GM21423 (cell line): ENCODE results near the gene C22orf42.
"Not testable (repeated sequence)": the region's sequence is repeated elsewhere in the genome, so short reads cannot be mapped to it uniquely, and the experiment has no call there.

ENCODE experiments used
- ATAC-seq: cut with Tn5 transposase; IDR thresholded peaks from one replicate; pipeline ENCODE4 v1.9.1; 2021; ENCODE audit warnings: mild to moderate bottlenecking, moderate library complexity; ENCODE audit not compliant: unreplicated experiment

Gene C22orf42

DNA sequence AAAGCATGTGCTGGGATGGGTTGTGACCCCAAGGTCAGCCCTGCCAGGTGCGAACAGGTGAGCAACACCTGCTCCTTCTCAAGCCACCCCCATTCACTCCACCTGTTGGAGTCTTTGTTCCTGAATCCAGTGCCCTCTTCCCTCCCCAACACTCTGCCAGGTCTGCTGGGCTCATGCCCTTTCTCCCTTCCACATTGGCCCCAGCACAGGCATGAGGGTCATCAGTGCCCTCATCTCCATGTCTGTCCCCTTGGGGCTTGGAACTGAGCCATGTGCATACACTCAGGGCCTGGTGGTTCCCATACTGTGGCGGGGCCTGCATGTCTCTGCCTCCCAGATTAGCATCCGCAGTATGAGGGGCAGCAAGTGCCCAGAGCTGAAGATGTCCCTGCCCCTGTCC is 26.7 kb upstream of the C22orf42 start:
- no peak for ATAC-seq

DNA sequence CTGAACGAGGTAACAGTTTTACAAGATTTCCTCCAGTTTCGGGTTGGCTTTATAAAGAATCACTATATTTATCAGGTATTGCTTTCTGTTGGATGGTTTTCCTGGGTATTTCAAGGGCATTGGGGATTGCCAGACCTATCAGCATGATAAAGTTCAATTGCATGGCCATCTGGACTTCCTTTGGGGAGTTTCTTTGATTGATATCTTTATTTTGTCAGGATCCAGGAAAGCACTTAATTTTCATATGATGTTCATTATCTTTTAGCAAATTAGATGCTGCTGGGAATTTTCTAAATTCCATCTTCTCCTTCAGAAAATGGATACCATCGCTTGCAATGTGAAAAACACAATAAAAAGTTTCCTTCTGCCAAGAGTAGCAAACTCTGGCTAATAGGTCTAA is 24.5 kb upstream of the C22orf42 start:
- no peak for ATAC-seq

DNA sequence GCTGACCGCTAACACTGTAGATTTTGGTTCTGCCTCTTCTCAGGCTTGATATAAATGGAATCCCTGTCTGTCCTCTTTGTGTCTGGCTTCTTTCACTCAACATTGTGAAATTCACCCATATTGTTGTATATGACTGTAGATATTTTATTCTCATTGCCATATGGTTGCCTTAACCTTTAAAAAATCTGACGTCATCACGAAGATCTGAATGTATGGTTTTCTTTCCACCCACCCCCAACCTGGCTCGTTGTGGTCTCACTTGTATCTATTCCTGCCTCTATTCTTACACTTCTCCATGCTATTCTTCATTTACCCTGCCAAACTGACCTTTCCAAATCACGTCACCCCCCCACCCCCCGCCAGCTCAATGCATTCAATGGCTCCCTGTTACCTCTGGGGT is 21.9 kb upstream of the C22orf42 start:
- no peak for ATAC-seq

DNA sequence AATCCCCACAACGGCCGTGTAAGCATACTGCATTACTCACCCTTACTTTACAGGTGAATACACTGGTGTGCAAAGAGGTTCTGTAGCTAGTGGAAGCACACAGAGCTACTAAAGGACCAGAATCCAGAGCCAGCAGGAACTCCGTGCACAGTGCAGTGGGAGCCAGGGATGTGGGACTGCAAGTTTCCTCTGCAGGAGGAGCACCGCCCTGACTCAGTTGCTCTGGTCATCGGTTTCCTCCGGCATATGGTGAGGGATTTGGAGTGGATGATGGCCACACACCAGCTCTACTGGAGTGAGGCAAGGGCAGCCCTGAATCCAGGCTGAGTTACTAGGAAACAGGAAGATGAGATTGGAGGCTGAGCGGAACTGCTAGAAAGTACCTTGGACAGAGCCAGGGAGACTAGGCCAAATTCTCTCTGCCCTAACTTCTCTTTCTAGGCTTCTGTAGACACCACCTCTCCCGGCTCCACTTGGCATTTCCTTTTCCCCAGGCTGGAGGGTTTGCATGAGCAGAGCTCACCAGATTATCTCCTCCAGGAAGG is 18.2 kb upstream of the C22orf42 start:
- ATAC-seq = no peak

DNA sequence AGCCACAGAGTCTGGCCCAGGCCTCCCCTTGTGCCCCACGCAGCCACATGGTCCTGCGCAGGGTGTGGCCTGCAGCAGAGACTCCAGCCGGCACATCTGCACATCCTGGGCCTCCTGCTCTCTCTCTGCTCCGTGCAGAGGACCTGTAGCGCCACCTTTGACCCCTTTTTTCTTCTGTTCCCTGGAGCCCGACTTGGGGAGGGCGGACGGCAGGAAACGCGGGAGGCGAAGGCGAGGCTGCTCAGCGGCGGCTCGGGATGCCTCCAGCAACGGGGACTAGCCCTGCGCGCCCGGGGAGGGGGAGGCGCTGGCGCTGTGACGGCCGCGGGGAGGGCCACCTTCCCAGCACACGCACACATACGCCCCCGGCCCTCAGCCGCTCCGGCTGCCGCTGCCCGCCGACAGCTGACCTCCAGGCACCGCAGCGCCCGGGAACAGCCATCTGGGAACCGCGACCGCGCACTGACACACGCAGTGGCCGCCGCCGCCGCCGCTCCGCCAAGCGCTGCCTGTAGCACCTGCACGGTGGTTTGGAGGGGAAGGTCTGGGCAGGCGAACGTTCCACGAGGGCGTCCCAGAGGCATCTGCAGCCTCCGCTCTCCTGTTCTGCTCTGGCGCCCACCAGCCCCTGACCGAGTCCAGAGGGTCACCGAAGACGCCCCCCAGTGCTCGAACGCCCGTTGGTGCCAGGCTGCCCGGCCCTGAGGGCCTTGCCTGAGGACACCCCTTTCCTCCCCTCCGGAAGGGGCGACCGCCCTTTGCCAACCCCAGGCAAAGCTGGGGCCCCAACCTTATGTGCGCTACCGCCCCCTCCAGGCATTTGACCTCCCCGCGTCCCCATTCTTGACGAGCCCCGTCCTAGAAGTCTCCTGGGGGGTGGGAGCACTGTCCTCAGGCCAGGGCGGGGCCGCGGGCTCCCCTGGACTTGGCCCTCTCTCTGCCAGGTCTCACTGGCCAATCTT is 16.9 kb upstream of the C22orf42 start:
- ATAC-seq = no peak

DNA sequence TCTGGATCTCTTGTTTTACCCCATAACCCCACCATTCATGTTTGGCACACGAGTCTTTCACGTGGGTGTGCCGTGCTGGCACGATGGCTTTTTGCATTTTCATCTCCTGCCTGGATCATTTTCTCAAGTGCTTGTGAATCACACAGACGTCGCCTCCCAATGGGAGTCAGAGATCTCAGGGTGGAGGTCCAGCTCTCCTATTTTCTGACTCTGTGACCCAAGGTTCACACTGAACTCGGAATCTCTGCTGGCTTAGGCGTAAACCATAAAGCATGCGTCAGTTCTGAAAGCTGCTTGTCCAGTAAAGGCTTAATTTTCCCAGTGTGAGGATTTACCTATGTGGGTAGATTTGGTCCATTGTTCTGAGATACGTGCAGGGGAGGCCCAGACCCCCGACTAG is 16.0 kb upstream of the C22orf42 start:
- no peak for ATAC-seq

DNA sequence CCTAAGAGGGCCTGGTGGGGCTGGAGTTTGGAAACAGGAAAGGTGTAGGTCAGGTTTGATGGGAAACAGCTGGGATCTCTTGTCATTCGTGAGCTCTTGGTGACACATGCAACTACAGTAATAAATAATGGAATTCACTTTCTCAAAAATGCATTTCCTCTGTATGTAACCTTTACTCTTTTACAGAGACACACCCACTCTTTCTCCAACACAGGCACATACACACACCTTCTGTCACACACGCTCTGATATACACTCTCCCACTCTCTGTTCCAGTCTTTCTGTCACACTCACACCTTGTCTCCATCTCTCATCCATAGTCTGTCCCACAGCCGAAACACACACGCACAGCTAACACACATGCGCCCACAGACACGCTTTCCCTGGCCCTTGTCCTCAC is 6.6 kb upstream of the C22orf42 start:
- no peak for ATAC-seq

DNA sequence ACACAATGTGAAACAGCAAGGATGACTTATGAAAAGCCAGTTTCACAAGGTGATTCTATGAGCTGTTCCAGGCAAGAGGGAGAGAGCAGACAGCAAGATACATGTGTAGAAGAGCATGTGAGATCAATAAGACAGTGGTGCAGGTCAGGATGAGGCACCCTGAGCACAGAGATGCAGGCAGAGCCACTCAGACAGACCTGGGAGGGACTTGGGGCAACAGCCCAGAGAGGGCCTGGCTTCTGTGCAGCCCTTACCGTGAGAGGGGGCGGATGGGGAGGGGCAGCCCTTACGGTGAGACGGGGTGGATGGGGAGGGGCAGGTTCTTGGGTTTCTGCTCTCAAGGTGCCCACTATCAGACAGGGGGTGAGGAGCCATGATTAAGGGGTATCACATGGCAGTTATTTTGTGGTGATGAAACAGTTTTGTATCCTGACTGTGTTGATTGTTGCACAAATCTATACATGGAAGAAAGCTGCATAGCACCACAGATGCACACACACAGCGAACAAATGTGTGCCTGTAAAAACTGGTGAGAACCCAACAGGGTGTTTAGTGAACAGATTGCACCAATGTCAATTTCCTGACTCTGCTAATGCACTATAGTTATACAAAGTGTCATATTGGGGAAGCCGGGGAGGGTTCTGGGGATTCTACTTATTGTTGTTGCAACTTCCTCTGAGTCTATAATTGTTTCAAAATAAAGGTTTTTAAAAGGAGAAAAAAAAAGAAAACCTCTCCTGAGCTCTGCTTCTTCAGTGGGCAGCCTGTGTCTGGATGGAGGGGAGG is 5.2 kb upstream of the C22orf42 start:
- no peak for ATAC-seq

DNA sequence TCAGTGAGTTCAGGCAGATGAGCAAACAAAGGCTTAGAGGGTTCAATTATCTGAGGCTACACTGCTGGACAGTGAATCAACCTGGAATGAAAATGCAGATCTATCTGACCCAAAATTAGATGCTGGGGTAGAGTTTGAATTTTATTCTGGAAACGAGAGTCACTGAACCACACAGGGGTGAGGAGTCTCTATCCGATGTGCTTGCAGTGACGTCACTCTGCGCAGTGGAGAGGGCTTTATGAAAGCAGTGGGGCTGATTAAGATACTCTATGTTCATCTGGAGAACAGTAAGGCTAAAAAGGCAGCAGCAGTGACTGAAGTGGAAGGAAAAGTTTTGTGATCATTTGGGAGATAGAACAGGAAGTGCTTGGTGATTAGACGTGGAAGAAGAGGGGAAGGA is 1.3 kb upstream of the C22orf42 start:
- not testable (repeated sequence) for ATAC-seq

DNA sequence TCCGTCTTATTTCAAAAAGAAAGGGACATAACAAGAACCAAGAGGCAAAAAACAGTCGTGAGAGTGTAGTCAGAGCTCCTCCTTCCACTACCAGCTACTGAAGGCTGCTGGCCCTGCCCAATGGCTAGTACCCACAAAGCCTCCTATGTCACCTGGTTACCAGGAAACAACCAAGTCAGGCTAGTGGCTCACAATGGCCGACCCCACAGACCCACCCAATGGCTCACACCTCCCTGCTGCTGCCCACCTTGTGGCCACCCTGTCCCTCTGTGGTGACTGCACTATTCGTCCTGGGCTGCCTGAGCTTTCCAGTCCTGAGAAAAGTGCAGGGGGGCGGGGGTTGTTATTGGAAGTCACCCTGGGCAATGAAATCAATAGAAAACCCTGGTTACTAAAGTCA is 1.5 kb downstream of the C22orf42 start:
- ATAC-seq = not testable (repeated sequence)

DNA sequence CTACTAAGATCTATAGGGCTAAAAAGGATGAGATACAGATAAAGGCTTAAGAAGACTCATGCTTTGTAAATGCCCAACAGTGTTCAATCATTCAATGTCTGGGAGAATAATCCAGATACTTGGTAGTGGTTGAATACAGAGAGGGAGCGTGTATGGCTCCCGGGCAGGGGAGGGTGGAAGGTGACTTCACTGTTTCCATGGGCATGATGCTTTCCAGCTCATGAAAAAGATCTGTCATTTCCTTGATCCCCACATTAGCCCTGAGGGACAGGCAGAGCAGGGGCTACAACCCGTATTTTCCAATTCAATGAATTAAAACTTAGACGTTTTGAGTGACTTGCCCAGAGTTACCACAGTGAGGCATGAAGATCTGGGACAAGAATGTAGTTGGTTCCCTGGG is 4.4 kb downstream of the C22orf42 start:
- ATAC-seq = not testable (repeated sequence)

DNA sequence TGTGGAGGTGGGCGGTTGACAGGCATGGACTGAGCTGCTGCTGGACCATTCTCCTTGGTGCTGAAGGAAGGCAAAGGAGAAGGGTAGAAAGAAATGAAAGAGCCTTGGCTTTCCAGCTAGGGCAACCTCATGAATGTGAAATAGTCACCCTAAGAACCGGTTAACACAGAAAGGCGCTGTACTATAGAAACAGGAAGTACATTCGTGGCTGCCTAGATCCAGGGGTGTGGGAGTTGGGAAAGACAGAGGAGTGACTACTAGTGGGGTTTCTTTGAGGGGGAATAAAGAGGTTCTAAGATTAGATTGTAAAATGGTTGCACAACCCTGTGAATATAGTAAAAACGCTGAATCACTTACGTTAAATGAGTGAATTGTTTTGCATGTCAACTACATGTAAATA is 7.5 kb downstream of the C22orf42 start:
- not testable (repeated sequence) for ATAC-seq

DNA sequence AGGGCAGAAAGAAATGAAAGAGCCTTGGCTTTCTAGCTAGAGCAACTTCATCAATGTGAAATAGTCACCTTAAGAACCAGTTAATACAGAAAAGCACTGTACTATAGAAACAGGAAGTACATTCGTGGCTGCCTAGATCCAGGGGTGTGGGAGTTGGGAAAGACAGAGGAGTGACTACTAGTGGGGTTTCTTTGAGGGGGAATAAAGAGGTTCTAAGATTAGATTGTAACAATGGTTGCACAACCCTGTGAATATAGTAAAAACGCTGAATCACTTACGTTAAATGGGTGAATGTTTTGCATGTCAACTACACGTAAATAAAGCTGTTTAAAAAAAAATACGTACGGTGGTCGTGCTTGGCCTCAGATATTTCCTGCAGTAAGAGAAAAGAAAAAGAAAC is 8.5 kb downstream of the C22orf42 start:
- not testable (repeated sequence) for ATAC-seq

DNA sequence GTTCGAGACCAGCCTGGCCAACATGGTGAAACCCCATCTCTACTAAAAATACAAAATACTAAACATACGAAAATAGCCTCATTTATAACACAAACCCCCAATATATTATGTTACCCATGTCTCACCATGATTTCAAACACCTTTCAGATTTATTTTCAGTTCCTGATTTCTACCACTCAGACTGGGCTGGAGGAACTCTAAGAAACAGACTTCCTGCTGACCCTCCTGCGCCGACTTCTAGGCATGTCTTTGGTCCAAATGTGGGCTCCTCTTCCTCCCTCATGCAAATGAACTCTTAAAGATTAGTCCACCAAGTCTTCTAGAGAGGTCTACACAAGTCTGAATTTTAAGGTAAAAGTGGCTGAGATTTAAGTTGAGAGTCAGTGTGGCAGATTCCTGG is 10.7 kb downstream of the C22orf42 start:
- not testable (repeated sequence) for ATAC-seq

DNA sequence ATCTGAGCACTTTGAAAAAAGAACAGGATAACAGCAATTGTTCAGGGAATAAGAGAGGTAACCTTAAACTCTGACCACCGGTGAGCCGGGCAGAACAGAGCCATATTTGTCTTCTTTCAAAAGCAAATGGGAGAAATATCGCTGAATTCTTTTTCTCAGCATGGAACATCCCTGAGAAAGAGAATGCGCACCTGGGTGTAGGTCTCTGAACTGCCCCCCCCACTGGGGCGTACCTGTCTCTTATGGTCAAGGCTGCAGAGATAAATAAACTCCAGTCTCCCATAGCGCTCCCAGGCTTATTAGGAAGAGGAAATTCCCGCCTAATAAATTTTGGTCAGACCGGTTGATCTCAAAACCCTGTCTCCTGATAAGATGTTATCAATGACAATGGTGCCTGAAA is 12.0 kb downstream of the C22orf42 start:
- ATAC-seq = not testable (repeated sequence)

DNA sequence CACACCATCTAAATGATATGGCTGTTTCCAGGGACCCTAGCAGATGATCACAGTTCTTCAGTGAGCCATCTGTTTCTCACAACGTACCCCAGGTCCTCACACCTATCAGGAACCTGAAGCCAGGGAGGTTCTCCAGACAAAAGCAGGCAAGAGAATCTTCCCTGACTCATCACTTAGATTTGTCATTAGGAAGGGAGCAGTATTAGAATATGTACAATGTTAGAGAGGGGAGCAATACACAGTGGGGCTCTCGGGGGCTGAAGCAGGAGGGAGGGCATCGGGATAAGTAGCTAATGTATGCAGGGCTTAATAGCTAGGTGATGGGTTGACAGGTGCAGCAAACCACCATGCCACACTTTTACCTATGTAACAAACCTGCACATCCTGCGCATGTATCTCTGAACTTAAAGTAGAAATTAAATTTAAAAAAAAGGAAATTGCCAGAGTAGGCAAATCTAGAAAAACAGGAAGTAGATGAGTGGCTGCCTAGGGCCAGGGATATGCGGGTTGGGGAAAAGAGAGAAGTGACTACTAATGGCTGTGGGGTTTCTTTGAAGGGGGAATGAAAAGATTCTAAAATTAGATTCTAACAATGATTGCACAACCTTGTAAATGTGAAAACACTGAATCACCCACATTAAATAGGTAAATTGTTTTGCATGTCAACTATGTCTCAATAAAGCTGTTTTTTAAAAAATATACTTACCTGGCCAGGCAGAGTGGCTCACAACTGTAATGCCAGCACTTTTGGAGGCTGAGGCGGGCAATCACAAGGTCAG is 14.4 kb downstream of the C22orf42 start:
- ATAC-seq = no peak

DNA sequence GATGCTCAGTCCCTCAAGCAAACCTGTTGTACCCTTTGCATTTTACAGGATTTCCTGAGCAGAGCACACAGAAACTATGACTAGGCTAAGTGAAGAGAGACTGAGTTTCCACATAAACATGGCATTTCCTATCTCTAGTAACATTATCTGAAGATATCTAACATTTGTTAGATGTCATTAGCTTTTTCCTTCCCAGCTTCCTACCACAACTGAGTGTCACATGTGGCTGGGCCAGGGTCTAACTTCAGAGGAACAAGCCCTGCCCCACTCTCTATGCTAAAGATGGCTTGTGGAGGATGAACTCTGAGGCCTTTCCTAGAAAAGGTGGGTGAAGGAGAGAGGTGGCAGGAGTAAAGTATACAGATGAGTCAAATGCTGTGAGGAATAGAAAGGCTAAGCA is 16.5 kb downstream of the C22orf42 start:
- ATAC-seq = no peak

DNA sequence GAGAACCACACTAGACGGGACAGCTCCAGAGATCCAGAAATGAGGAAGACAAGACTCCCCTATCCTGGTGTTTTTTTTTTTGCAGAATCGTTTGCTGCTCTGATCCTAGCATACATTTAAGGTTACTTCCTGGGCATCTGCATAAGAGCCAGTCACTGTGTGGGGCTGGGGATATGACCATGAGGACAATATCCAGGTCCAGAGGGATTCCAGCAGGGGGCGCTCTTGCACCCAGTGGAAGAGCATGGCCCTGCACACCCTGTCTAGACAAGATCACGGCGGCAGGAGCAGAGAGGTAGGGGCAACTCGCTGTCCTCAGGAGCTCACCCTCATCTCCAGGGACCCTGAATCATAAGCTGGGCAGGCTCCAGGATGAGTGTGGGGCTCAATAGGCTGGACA is 18.4 kb downstream of the C22orf42 start:
- ATAC-seq = not testable (repeated sequence)

DNA sequence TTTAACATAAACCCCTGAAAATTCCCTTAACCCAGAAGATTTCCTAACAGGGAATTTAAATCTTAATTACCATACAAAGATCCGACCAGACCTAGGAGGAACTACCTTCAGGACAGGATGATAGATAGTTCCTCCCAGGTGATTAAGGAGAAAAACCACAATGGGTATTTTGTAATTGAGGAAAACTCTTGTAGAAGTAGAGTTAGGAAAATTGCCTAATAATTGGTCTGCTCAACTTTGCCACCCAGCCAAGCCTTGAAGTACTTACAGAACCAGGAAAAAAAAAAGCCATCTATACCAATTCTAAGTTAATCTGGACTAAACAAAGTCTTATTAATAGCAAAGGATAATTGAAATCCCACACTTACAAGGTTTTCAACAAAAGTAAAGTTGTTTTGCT is 20.5 kb downstream of the C22orf42 start:
- ATAC-seq = not testable (repeated sequence)

DNA sequence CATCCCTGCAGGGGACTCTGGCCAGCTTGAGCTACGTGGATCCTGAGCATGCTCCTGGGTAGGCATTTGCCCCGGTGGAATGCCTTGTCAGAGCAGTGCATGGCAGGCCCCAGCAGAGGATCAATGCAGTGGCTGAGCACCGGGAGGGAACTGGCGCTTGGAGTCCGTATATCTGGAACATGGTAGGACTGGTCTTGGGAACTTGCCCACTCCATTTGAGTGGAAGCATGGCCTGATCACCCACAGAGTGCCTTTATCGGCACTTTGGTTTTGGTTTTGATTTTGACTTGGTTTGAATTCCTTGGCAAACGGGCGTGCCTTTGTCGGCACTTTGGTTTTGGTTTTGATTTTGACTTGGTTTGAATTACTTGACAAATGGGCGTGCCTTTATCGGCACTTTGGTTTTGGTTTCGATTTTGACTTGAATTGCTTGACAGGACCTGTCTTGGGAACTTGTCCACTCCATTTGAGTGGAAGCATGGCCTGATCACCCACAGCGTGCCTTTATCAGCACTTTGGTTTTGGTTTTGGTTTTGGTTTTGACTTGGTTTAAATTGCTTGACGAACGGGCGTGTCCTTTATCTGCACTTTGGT is 21.3 kb downstream of the C22orf42 start:
- not testable (repeated sequence) for ATAC-seq
